Retinal pigment epithelial cell (primary cell): ENCODE results near the gene MTFR1L.

Source experiments
- DNase-seq: peaks from one replicate; pipeline ENCODE4 v3.0.0-alpha.2; 2010; ENCODE audit warnings: low read depth
- H3K4me3 ChIP-seq: 2 replicates; pipeline ENCODE4 v1.5.1; 2011; ENCODE audit warnings: mild to moderate bottlenecking, low read length, control low read depth, moderate library complexity
- TF ChIP-seq, protein P1 (sequence below): conservative IDR thresholded peaks from 2 replicates; pipeline ENCODE4 v1.5.1; 2011; ENCODE audit warnings: low read depth, low read length, control low read depth, inconsistent platforms

The MTFR1L gene

DNA sequence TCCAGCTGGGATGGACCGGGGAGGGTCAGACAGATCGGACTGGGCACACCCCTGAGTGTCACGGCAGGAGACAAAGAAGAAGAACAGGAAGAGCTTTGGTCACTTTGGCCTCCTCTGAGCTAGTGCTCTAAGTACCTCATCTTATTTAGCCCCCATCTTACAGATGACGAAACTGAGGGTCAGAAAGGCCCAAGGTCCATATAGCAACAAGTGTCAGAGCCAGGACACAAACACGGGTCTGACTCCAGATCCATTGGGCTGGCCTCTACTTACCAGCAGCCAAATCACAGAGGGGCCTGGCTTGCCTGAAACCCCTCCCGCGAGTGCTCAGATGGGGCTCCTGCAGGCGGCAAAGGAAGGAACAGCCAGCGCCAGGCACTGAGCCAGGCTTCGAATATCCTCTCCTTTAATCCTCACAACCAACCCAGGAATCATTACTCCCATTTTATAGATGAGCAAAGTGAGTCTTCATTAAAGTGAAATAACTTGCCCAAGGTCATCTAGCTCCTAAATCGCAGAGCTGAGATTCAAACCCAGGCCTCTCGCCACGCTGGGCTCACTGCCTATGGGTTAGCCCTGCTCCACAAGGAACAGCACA, 45.4 kb upstream of the MTFR1L start:
- TF ChIP-seq, protein P1, sequence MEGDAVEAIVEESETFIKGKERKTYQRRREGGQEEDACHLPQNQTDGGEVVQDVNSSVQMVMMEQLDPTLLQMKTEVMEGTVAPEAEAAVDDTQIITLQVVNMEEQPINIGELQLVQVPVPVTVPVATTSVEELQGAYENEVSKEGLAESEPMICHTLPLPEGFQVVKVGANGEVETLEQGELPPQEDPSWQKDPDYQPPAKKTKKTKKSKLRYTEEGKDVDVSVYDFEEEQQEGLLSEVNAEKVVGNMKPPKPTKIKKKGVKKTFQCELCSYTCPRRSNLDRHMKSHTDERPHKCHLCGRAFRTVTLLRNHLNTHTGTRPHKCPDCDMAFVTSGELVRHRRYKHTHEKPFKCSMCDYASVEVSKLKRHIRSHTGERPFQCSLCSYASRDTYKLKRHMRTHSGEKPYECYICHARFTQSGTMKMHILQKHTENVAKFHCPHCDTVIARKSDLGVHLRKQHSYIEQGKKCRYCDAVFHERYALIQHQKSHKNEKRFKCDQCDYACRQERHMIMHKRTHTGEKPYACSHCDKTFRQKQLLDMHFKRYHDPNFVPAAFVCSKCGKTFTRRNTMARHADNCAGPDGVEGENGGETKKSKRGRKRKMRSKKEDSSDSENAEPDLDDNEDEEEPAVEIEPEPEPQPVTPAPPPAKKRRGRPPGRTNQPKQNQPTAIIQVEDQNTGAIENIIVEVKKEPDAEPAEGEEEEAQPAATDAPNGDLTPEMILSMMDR = no peak
- no peak overlapping the region for H3K4me3 ChIP-seq
- no peak for DNase-seq

DNA sequence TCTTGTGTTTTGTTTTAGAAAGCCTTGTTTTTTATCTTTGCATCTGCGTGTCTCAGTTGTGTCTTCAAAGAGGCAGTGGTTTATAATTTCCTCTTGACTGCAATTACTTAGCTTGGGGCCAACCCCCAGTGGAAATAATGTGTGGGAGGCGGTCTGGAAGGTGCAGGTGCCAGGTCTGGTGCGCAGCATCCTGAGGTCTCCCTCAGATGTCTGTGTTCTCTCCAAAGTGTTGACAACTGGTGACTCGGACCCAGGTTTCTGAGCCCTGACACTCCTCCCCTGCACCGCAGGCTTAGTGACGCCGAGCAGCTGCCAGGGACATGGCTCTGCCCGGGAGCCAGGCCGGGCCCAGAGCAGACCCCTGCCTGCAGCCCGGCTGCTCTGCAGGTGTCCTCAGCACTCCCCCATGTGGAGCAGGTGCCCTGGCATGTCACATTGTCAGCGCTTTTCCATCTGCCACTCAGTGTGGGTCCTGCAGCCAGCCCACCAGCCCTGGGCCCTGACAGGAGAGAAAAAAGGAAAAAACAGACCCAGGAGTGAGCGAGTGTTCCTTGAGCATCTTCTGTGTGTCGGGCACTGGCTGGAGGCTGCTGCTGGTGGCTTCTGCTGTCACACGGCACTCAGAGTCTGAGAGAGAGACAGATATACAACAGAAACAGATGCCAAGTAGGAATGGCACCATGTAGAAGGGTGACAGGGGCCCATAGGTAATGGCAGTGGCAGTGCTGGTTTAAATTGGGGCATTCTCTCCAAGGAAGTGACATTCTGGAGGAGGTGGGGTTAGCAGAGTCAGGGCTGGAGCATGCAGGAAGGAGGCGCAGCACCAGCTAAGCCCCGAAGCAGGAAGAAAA, 44.6 kb upstream of the MTFR1L start:
- TF ChIP-seq, protein P1 = no peak
- DNase-seq = no peak
- no peak overlapping the region for H3K4me3 ChIP-seq

DNA sequence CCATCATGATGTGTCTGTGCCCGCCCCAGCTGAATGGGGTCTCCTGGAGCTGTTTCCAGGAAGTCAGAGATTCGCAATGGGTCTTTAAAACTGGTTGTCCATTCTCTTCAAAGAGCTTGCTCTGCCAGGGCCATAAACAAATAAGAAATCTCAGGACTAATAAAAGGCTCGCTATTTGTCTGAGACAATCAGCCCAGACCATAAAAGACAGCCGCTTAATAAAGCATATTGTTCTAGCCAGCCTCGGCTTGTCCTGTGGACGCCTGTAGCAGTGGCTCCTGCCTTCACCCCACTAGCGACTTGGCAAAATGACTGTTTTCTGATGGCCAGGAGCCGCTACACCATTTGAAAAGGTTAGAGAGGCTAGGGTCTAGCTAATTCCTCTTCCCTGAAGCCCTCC, 40.4 kb upstream of the MTFR1L start:
- TF ChIP-seq, protein P1 = no peak
- no peak for DNase-seq
- H3K4me3 ChIP-seq = no peak overlapping the region

DNA sequence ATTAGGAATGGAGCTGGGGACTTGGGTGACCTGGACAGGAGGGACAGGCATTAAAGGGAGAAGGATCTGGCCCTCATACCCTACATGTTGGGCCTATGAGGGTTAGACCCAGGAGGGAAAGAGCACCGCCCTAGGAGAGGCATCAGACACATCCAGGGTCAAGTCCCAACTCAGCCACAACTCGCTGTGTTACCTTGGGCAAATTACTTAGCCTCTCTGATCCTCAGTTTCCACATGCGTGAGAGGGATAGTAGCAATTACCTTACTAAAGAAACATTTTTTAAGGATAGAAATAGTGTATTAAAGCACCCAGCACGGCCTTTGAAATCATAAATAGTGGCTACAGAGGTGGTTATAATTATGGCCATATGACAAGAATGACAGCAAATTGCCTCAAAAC, 39.9 kb upstream of the MTFR1L start:
- no peak overlapping the region for H3K4me3 ChIP-seq
- TF ChIP-seq, protein P1 = no peak
- DNase-seq = no peak

DNA sequence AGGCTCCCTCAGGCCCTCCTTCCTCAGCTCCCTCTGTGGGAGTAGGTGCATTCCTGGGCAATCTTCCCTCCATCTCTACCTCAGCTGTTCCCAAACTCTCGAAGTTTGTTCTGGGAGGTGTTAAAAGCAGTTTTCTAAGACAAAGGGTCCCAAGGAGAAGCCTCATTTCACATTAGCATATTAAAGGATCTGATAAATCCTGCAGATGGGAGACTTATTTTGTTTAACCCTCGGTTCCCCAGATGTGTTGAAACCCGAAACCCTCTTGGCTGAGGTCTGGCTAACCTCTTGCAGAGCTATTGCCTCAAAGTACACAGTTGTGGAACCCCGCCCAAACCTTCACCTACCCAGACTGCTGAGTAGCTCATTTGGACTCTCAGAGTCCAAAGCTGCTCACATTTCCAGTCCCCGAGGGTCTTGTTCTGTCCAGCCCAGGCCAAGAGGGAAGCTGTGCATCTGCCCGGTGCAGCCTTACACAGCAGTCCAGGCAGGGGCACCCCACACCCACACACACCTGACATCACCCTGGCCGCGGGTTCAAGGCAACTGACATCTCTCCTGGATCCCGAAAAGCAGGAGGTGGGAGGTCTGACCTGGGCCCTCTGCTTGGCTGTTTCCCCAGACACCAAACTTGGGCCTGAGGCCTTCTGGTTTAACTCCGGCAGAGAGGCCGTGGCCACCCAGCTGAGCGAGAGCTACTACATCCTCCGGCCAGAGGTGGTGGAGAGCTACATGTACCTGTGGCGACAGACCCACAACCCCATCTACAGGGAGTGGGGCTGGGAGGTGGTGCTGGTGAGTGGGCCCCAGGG, 39.2 kb upstream of the MTFR1L start:
- TF ChIP-seq, protein P1 = no peak
- no peak for DNase-seq
- H3K4me3 ChIP-seq = no peak overlapping the region

DNA sequence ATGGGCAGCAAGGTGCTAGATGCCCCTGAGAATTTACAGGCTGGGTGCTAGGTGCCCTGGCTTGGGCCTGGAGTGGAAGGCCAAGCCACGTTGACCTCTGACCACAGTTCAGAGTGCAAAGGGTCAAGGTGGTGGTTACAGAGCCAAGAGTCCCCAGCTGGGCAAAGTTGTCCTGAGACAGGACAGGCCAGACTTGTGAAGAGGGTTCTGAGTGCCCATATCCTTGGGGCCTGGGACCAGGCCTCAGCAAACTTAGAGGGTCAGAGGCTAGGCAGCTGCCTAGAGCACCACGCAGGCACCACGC, 38.7 kb upstream of the MTFR1L start:
- no peak overlapping the region for H3K4me3 ChIP-seq
- TF ChIP-seq, protein P1 = no peak
- no peak for DNase-seq
